Measurements from ENCODE around the gene RBM8A. TPM values are rescaled to one million over a fixed set of nuclear protein-coding genes. Genes with fewer than 3 reads are reported as not detected.

RBM8A gene
- total and polyA plus RNA-seq, 9 of the 15 experiments (the other 6 are each of a cell fraction or from before 2014, with no cell fraction given): 215 to 1,035 (median 291) TPM

GRCh38 chr1:145879775-145880174 lies 47.5 kb downstream of the RBM8A start (continued):
- TF ChIP-seq NKRF (IDR thresholded peaks at IDR 0.05; ENCODE audit: borderline replicate concordance) (no peak), KAT7 (CRISPR knock-in tag; IDR thresholded peaks at IDR 0.05; ENCODE audit: borderline replicate concordance) (no peak), NFRKB (IDR thresholded peaks at IDR 0.05; ENCODE audit: low read depth) (peak; percentile 38; the same call in 1 of the 2 replicates), CCNT2 (IDR thresholded peaks at IDR 0.05; ENCODE audit: borderline replicate concordance, extremely low read depth, insufficient read length, low read depth, low read length) (no peak), ZNF347 (CRISPR knock-in tag; IDR thresholded peaks at IDR 0.05; ENCODE audit: low read depth) (no peak), CREB1 (IDR thresholded peaks at IDR 0.05) (no peak), CREB1 (CRISPR knock-in tag; IDR thresholded peaks at IDR 0.05) (no peak), ZKSCAN1 (IDR thresholded peaks at IDR 0.05; ENCODE audit: low read depth, low read length) (0 out of 2 replicates have a peak, but pooled peaks have one; percentile 44), JUND (IDR thresholded peaks at IDR 0.05; ENCODE audit: borderline replicate concordance, low read depth, low read length) (0 out of 2 replicates have a peak, but pooled peaks have one; percentile 4), JUND (tag; IDR thresholded peaks at IDR 0.05; ENCODE audit: borderline replicate concordance, low read depth, low read length) (no peak), ZNF764 (CRISPR knock-in tag; IDR thresholded peaks at IDR 0.05; ENCODE audit: low read depth) (no peak), HDAC2 (IDR thresholded peaks at IDR 0.05) (no peak), TRIM28 (IDR thresholded peaks at IDR 0.05) (no peak), KDM5B (IDR thresholded peaks at IDR 0.05; ENCODE audit: insufficient replicate concordance, low read depth, low read length) (no peak), DMBX1 (CRISPR knock-in tag; IDR thresholded peaks at IDR 0.05; ENCODE audit: borderline replicate concordance) (no peak), RBM15 (IDR thresholded peaks at IDR 0.05; ENCODE audit: insufficient read depth, low read length) (no peak), PPARD (CRISPR knock-in tag; IDR thresholded peaks at IDR 0.05) (no peak), ZNF609 (CRISPR knock-in tag; IDR thresholded peaks at IDR 0.05; ENCODE audit: borderline replicate concordance) (no peak)

Data from K562 (cell line).